ENCODE data around the gene NXPE1.

DNA sequence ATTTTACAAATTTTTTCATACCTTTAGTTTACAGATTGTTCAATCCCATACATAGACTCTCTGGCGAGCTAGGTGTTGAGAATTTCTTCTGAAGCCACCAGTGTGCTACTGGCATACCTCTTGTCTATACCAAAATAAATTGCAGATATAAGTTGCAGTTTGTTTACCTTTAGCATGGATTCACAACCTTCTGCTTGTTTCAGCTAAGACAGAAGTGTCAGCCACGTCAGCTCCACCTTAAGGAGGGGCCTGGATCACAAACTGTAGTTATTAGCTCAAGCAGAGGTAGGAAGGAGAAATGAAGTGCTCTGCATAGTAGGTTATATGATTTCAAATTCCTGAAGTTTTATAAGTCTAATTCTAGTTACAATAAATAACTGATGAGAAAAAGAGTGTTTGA is 35.9 kb upstream of the NXPE1 start, which contains the start of gene NXPE4:
- no peak for TF ChIP-seq CTCF (IDR thresholded peaks at IDR 0.05)
- TF ChIP-seq POLR2A (IDR thresholded peaks at IDR 0.05), result no peak
